BE2C (cell line): ENCODE measurements around the gene AGAP1.

ENCODE experiments used
- DNase-seq: peaks from one replicate; pipeline ENCODE4 v3.0.0-alpha.2; 2020
- H3K27me3 ChIP-seq: fragments of 250-450 bp; sonication (Bioruptor Pico); 2 replicates; pipeline ENCODE4 v1.5.1; 2020; ENCODE audit warnings: mild to moderate bottlenecking
- H3K36me3 ChIP-seq: fragments of 250-450 bp; sonication (Bioruptor Pico); 2 replicates; pipeline ENCODE4 v1.5.1; 2020; ENCODE audit warnings: mild to moderate bottlenecking
- H3K4me1 ChIP-seq: fragments of 250-450 bp; sonication (Bioruptor Pico); 2 replicates; pipeline ENCODE4 v1.5.1; 2020
- H3K4me3 ChIP-seq: 2 replicates; pipeline ENCODE4 v1.5.1; 2011; ENCODE audit warnings: low read depth, low read length
- H3K9me3 ChIP-seq: fragments of 250-450 bp; sonication (Bioruptor Pico); 2 replicates; pipeline ENCODE4 v1.5.1; 2020
- TF ChIP-seq, protein P1 (sequence below): IDR thresholded peaks from 2 replicates; pipeline ENCODE4 v1.5.1; 2012; ENCODE audit warnings: mild to moderate bottlenecking, low read depth, low read length

Gene AGAP1

DNA sequence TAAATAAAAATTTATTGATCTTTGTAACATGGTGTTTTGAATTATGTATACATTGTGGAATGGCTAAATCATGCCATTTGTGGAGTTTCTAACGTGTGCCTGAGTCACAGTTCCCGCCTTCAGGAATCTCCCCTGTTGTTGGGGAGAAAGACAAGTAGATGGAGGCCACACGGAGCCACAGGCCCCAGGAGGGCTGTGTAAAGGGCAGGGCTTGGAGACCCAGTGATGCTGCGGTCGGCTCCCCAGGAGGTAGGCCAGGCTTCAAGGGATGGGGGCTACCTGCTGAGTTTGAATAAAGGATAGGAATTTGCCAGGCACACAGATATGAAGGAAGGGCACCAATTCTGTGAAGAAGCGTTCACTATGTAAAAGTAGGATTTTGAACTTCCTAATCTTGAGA lies 417.3 kb downstream of the AGAP1 start:
- H3K36me3 ChIP-seq = peaks cover 3% of the 10 kb centered on the region; the same call in 1 of the 2 replicates
- H3K4me3 ChIP-seq = no peak overlapping the region
- DNase-seq = no peak
- TF ChIP-seq, protein P1, sequence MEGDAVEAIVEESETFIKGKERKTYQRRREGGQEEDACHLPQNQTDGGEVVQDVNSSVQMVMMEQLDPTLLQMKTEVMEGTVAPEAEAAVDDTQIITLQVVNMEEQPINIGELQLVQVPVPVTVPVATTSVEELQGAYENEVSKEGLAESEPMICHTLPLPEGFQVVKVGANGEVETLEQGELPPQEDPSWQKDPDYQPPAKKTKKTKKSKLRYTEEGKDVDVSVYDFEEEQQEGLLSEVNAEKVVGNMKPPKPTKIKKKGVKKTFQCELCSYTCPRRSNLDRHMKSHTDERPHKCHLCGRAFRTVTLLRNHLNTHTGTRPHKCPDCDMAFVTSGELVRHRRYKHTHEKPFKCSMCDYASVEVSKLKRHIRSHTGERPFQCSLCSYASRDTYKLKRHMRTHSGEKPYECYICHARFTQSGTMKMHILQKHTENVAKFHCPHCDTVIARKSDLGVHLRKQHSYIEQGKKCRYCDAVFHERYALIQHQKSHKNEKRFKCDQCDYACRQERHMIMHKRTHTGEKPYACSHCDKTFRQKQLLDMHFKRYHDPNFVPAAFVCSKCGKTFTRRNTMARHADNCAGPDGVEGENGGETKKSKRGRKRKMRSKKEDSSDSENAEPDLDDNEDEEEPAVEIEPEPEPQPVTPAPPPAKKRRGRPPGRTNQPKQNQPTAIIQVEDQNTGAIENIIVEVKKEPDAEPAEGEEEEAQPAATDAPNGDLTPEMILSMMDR = no peak
- H3K4me1 ChIP-seq = no peaks in the 10 kb centered on the region
- H3K27me3 ChIP-seq = no peaks in the 10 kb centered on the region
- no peaks in the 10 kb centered on the region for H3K9me3 ChIP-seq

GRCh38 chr2:235911633-235912233 lies 417.9 kb downstream of the AGAP1 start:
- H3K36me3 ChIP-seq = peaks cover 3% of the 10 kb centered on the region; the same call in 1 of the 2 replicates
- TF ChIP-seq, protein P1 = no peak
- H3K27me3 ChIP-seq = no peaks in the 10 kb centered on the region
- H3K4me1 ChIP-seq = no peaks in the 10 kb centered on the region
- no peak overlapping the region for H3K4me3 ChIP-seq
- no peak for DNase-seq
- no peaks in the 10 kb centered on the region for H3K9me3 ChIP-seq

DNA sequence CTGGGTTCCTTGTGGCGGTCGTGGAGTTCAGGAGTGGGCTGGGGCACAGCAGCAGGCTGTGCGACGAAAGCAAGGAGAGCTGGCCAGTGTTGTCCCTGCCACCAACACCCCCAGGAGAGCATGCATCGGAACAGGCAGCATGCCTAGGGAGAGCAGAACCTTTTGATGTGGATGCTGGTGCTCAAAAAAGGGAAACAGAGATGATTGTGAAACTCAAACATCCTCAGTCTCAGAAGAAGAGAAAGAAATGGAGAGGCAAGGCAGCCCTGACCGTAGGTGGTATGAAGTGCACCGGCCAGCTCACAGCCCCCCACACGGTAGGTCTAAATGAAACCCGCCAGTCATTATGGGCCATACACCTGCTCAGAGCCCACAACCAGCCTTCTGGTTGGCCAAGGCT lies 420.9 kb downstream of the AGAP1 start:
- no peaks in the 10 kb centered on the region for H3K36me3 ChIP-seq
- no peaks in the 10 kb centered on the region for H3K27me3 ChIP-seq
- H3K9me3 ChIP-seq = no peaks in the 10 kb centered on the region
- TF ChIP-seq, protein P1 = no peak
- no peak for DNase-seq
- no peak overlapping the region for H3K4me3 ChIP-seq
- H3K4me1 ChIP-seq = no peaks in the 10 kb centered on the region

DNA sequence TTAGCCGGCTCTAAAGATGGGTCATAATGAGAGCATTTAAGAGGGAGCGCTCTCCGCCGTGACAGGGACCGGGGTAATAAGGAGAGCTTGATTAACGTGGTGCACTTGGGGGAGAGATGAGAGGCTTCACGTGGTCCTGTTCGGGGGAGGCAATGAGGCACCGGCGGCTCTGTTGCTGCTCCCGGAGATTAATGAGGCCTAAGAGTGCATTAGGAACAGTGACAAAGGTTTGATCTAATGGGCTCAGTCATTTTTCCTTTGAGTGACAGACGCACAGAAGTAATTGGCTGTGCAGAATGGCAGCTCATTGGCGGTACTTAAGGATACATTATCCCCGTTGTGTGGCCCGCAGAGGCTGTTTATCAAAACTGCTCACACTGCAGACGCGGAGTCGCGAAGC lies 423.7 kb downstream of the AGAP1 start:
- Histone ChIP-seq H3K4me3 (no peak overlapping the region), H3K9me3 (no peaks in the 10 kb centered on the region), H3K4me1 (no peaks in the 10 kb centered on the region), H3K27me3 (no peaks in the 10 kb centered on the region), H3K36me3 (no peaks in the 10 kb centered on the region)
- DNase-seq = no peak
- TF ChIP-seq, protein P1 = no peak

- Histone ChIP-seq H3K9me3 (no peaks in the 10 kb centered on the region), H3K4me3 (no peak overlapping the region), H3K4me1 (no peaks in the 10 kb centered on the region), H3K27me3 (no peaks in the 10 kb centered on the region), H3K36me3 (no peaks in the 10 kb centered on the region)
- DNase-seq = no peak
- TF ChIP-seq, protein P1 = no peak
Measured at GRCh38 chr2:235918876-235919275, 425.0 kb downstream of the AGAP1 start.

GRCh38 chr2:235920216-235920865 lies 426.5 kb downstream of the AGAP1 start:
- no peak for DNase-seq
- H3K4me3 ChIP-seq = no peak overlapping the region
- H3K36me3 ChIP-seq = no peaks in the 10 kb centered on the region
- no peaks in the 10 kb centered on the region for H3K9me3 ChIP-seq
- no peaks in the 10 kb centered on the region for H3K27me3 ChIP-seq
- TF ChIP-seq, protein P1 = no peak
- no peaks in the 10 kb centered on the region for H3K4me1 ChIP-seq
